H9 (cell line): ENCODE data around the gene TMEM132C. TPM values are rescaled to one million over a fixed set of nuclear protein-coding genes. Genes with fewer than 3 reads are reported as not detected.

Experiments
- DNase-seq: peaks from one replicate; pipeline ENCODE4 v3.0.0-alpha.2; 2017
- H2AFZ ChIP-seq: one replicate; pipeline ENCODE4 v1.6.1; 2013; ENCODE audit warnings: mild to moderate bottlenecking, low read length, control low read depth, moderate library complexity
- H2AK5ac ChIP-seq: 2 replicates; pipeline ENCODE4 v1.6.1; 2013; ENCODE audit warnings: low read length, control low read depth, mixed read lengths; ENCODE audit not compliant: insufficient read length
- H2BK120ac ChIP-seq: one replicate; pipeline ENCODE4 v1.6.1; 2013; ENCODE audit warnings: low read depth, mild to moderate bottlenecking, low read length, control low read depth, inconsistent platforms; ENCODE audit not compliant: poor library complexity, severe bottlenecking
- H2BK12ac ChIP-seq: 2 replicates; pipeline ENCODE4 v1.6.1; 2013; ENCODE audit warnings: low read length, control low read depth, mixed read lengths, low read depth; ENCODE audit not compliant: insufficient read length
- H2BK15ac ChIP-seq: 2 replicates; pipeline ENCODE4 v1.6.1; 2013; ENCODE audit warnings: low read depth, low read length, control low read depth
- H2BK20ac ChIP-seq: one replicate; pipeline ENCODE4 v1.6.1; 2013; ENCODE audit warnings: low read depth, mild to moderate bottlenecking, low read length, control low read depth, inconsistent platforms; ENCODE audit not compliant: poor library complexity, severe bottlenecking
- H2BK5ac ChIP-seq: 2 replicates; pipeline ENCODE4 v1.6.1; 2013; ENCODE audit warnings: low read length, control low read depth, mixed read lengths; ENCODE audit not compliant: insufficient read length
- H3K14ac ChIP-seq: 2 replicates; pipeline ENCODE4 v1.6.1; 2013; ENCODE audit warnings: low read length, control low read depth; ENCODE audit not compliant: insufficient read depth
- H3K18ac ChIP-seq: 2 replicates; pipeline ENCODE4 v1.6.1; 2013; ENCODE audit warnings: low read depth, mild to moderate bottlenecking, mixed read lengths, low read length, control low read depth; ENCODE audit not compliant: insufficient read length
- H3K23ac ChIP-seq: 2 replicates; pipeline ENCODE4 v1.6.1; 2013; ENCODE audit warnings: low read length, control low read depth, mixed read lengths, low read depth; ENCODE audit not compliant: insufficient read length
- H3K23me2 ChIP-seq: 2 replicates; pipeline ENCODE4 v1.6.1; 2013; ENCODE audit warnings: low read depth, mild to moderate bottlenecking, mixed read lengths, low read length, control low read depth; ENCODE audit not compliant: insufficient read length, poor library complexity, severe bottlenecking
- H3K27ac ChIP-seq: 2 replicates; pipeline ENCODE4 v1.5.1; 2013; ENCODE audit warnings: low read length, control low read depth, mixed read lengths, low read depth; ENCODE audit not compliant: insufficient read length
- H3K27me3 ChIP-seq: 2 replicates; pipeline ENCODE4 v1.6.1; 2013; ENCODE audit warnings: low read length, control low read depth, inconsistent platforms; ENCODE audit not compliant: insufficient read depth
- H3K4ac ChIP-seq: 2 replicates; pipeline ENCODE4 v1.6.1; 2013; ENCODE audit warnings: low read depth, mild to moderate bottlenecking, control low read depth, inconsistent platforms, low read length, moderate library complexity
- H3K4me1 ChIP-seq: 2 replicates; pipeline ENCODE4 v1.6.1; 2013; ENCODE audit warnings: low read length, control low read depth, inconsistent platforms; ENCODE audit not compliant: insufficient read depth
- H3K4me2 ChIP-seq: 2 replicates; pipeline ENCODE4 v1.6.1; 2013; ENCODE audit warnings: low read length, control low read depth, mixed read lengths; ENCODE audit not compliant: insufficient read length, insufficient read depth
- H3K56ac ChIP-seq: 2 replicates; pipeline ENCODE4 v1.6.1; 2013; ENCODE audit warnings: low read depth, mild to moderate bottlenecking, mixed read lengths, low read length, control low read depth; ENCODE audit not compliant: insufficient read length
- H3K79me1 ChIP-seq: 2 replicates; pipeline ENCODE4 v1.6.1; 2013; ENCODE audit warnings: low read depth, mild to moderate bottlenecking, moderate library complexity, low read length, control low read depth, inconsistent platforms; ENCODE audit not compliant: insufficient read depth, poor library complexity, severe bottlenecking
- H3K79me2 ChIP-seq: 2 replicates; pipeline ENCODE4 v1.6.1; 2013; ENCODE audit warnings: low read length, control low read depth, inconsistent platforms; ENCODE audit not compliant: insufficient read depth
- H3K9ac ChIP-seq: 2 replicates; pipeline ENCODE4 v1.6.1; 2013; ENCODE audit warnings: low read length, control low read depth, mixed read lengths; ENCODE audit not compliant: insufficient read length; ENCODE audit errors: extremely low read depth
- H3K9me3 ChIP-seq: one replicate; pipeline ENCODE4 v1.6.1; 2013; ENCODE audit warnings: low read depth, low read length, inconsistent platforms; ENCODE audit not compliant: control insufficient read depth
- H3T11ph ChIP-seq: one replicate; pipeline ENCODE4 v1.6.1; 2013; ENCODE audit warnings: mild to moderate bottlenecking, low read length, control low read depth, inconsistent platforms
- H4K20me1 ChIP-seq: one replicate; pipeline ENCODE4 v1.6.1; 2013; ENCODE audit not compliant: control insufficient read depth, insufficient read length, insufficient read depth
- H4K5ac ChIP-seq: 2 replicates; pipeline ENCODE4 v1.6.1; 2013; ENCODE audit warnings: low read depth, mild to moderate bottlenecking, mixed read lengths, low read length, control low read depth; ENCODE audit not compliant: insufficient read length
- H4K8ac ChIP-seq: replicated peaks from 2 replicates; pipeline ENCODE4 v1.6.1; 2013; ENCODE audit warnings: low read length, control low read depth, mixed read lengths, low read depth; ENCODE audit not compliant: insufficient read length
- H4K91ac ChIP-seq: 2 replicates; pipeline ENCODE4 v1.6.1; 2013; ENCODE audit warnings: low read depth, mild to moderate bottlenecking, moderate library complexity, mixed read lengths, low read length, control low read depth; ENCODE audit not compliant: insufficient read length
- H3K27ac Mint-ChIP-seq, 3 experiments: 2 replicates in 2 of 3; 3 replicates in 1 of 3; pipeline ENCODE4 v1.8.0; 2020 to 2021; ENCODE audit warnings: mixed read lengths in 3 of 3, mild to moderate bottlenecking in 1 of 3, moderate library complexity in 1 of 3
- H3K27me3 Mint-ChIP-seq: 2 replicates; pipeline ENCODE4 v1.8.0; 2021; ENCODE audit warnings: low read depth, mild to moderate bottlenecking, moderate library complexity, mixed read lengths
- H3K36me3 Mint-ChIP-seq, 3 experiments: 2 replicates in 2 of 3; 3 replicates in 1 of 3; pipeline ENCODE4 v1.8.0; 2020 to 2021; ENCODE audit warnings: low read depth in 3 of 3, mixed read lengths in 3 of 3; ENCODE audit not compliant: insufficient read depth in 1 of 3
- H3K4me1 Mint-ChIP-seq, 2 experiments: 2 replicates each; pipeline ENCODE4 v1.8.0; 2020; ENCODE audit warnings: mixed read lengths in 2 of 2
- H3K4me3 Mint-ChIP-seq, 2 experiments: 2 replicates in 1 of 2; 3 replicates in 1 of 2; pipeline ENCODE4 v1.8.0; 2020 to 2021; ENCODE audit warnings: mild to moderate bottlenecking in 2 of 2, mixed read lengths in 2 of 2, moderate library complexity in 1 of 2
- H3K9me3 Mint-ChIP-seq, 2 experiments: 2 replicates in 1 of 2; 3 replicates in 1 of 2; pipeline ENCODE4 v1.8.0; 2020; ENCODE audit warnings: mild to moderate bottlenecking in 2 of 2, mixed read lengths in 2 of 2, moderate library complexity in 1 of 2
- WGBS: extraction: QIAGEN DNeasy Blood & Tissue Kit; methylation state at CpG from one replicate; pipeline ENCODE4 v1.1.7; 2013; ENCODE audit warnings: missing lambda C conversion rate, low lambda C conversion rate, mixed read lengths; ENCODE audit not compliant: insufficient read length; ENCODE audit errors: extremely low coverage; 5-methylcytosine and 5-hydroxymethylcytosine counted together
- total RNA-seq: library from RNA; stranded (reverse); gene quantifications from 2 replicates; pipeline ENCODE4 v1.2.1, GENCODE V29; 2021
- TF ChIP-seq, protein P1 (sequence below): fragments of 200-600 bp; sonication (generic); conservative IDR thresholded peaks from 3 replicates; pipeline ENCODE4 v1.8.0; 2021; ENCODE audit warnings: antibody characterized with exemption, mild to moderate bottlenecking

Gene TMEM132C
- total RNA-seq, 1 experiment from 2014 or later: 0.22 TPM

DNA sequence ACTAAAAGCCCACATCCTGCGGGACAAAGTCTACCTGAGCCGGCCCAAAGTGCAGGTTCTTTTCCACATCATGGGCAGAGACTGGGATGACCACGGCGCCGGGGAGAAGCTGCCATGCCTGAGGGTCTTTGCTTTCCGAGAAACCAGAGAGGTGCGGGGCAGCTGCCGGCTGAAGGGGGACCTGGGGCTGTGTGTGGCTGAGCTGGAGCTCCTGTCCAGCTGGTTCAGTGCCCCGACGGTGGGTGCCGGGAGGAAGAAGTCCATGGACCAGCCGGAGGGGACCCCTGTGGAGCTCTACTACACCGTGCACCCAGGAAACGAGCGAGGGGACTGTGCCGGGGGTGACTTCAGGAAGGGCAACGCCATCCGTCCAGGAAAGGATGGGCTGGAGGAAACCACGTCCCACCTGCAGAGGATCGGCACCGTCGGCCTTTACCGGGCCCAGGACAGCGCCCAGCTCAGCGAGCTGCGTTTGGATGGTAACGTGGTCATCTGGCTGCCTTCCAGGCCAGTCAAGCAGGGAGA, 148.1 kb downstream of the TMEM132C start:
- Histone ChIP-seq H3K9ac (no peak overlapping the region), H3K27ac (no peak overlapping the region), H4K91ac (no peak overlapping the region), H4K20me1 (no peaks in the 10 kb centered on the region), H2BK20ac (no peak overlapping the region), H3K79me2 (no peaks in the 10 kb centered on the region), H3K23ac (no peak overlapping the region), H3K14ac (no peak overlapping the region), H2AK5ac (no peak overlapping the region), H3K27me3 (no peaks in the 10 kb centered on the region), H3K4ac (no peak overlapping the region), H3K18ac (no peak overlapping the region), H3K23me2 (no peaks in the 10 kb centered on the region), H2BK5ac (no peak overlapping the region), H2BK12ac (no peak overlapping the region), H3K4me1 (no peaks in the 10 kb centered on the region), H2BK120ac (no peak overlapping the region), H3K56ac (no peak overlapping the region), H3T11ph (no peak overlapping the region), H3K79me1 (no peaks in the 10 kb centered on the region), H3K4me2 (no peak overlapping the region), H3K9me3 (no peaks in the 10 kb centered on the region), H2AFZ (no peak overlapping the region), H2BK15ac (no peak overlapping the region), H4K5ac (no peak overlapping the region), H4K8ac (no peak overlapping the region)
- H3K27ac Mint-ChIP-seq: no peak overlapping the region
- no peaks in the 10 kb centered on the region for H3K36me3 Mint-ChIP-seq
- peaks cover 32% of the 10 kb centered on the region for H3K27me3 Mint-ChIP-seq
- no peak for DNase-seq
- no CpG with 5 or more reads among the region's 27 CpGs for WGBS
- H3K9me3 Mint-ChIP-seq: no peaks in the 10 kb centered on the region
- 0 out of 4 replicates have a peak, but pooled peaks cover 0 to 2% of the 10 kb centered on the region in 2 experiments for H3K4me1 Mint-ChIP-seq
- H3K4me3 Mint-ChIP-seq: no peak overlapping the region
- TF ChIP-seq, protein P1, sequence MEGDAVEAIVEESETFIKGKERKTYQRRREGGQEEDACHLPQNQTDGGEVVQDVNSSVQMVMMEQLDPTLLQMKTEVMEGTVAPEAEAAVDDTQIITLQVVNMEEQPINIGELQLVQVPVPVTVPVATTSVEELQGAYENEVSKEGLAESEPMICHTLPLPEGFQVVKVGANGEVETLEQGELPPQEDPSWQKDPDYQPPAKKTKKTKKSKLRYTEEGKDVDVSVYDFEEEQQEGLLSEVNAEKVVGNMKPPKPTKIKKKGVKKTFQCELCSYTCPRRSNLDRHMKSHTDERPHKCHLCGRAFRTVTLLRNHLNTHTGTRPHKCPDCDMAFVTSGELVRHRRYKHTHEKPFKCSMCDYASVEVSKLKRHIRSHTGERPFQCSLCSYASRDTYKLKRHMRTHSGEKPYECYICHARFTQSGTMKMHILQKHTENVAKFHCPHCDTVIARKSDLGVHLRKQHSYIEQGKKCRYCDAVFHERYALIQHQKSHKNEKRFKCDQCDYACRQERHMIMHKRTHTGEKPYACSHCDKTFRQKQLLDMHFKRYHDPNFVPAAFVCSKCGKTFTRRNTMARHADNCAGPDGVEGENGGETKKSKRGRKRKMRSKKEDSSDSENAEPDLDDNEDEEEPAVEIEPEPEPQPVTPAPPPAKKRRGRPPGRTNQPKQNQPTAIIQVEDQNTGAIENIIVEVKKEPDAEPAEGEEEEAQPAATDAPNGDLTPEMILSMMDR: no peak
